Activated naive CD4-positive, alpha-beta T cell treated with anti-CD3 and anti-CD28 coated beads, Interleukin-2, amount 50 U/mL, for 72 hours (primary cell): ENCODE measurements around the gene AGBL4. TPM values are rescaled to one million over a fixed set of nuclear protein-coding genes. Genes with fewer than 3 reads are reported as not detected.

Experiments
- ATAC-seq, 2 donors: fragments of 150-1000 bp; cut with Tn5 transposase; 2 replicates each; pipeline ENCODE4 v1.10.0; 2021; ENCODE audit warnings: mild to moderate bottlenecking in 2 of 2, moderate library complexity in 2 of 2
- DNase-seq, 2 donors: peaks; one replicate each; pipeline ENCODE4 v3.0.0; 2021 to 2022; ENCODE audit warnings: low spot score in 2 of 2
- H3K27ac Mint-ChIP-seq, 2 donors: one replicate each; pipeline ENCODE4 v1.8.0; 2022; ENCODE audit warnings: mild to moderate bottlenecking in 2 of 2, mixed read lengths in 2 of 2
- H3K36me3 Mint-ChIP-seq, 2 donors: one replicate each; pipeline ENCODE4 v1.8.0; 2022; ENCODE audit warnings: mixed read lengths in 2 of 2
- H3K9me3 Mint-ChIP-seq, 2 donors: one replicate each; pipeline ENCODE4 v1.8.0; 2022; ENCODE audit warnings: mixed read lengths in 2 of 2
- total RNA-seq, 2 donors: library from RNA; stranded (reverse); gene quantifications; one replicate each; pipeline ENCODE4 v1.2.3, GENCODE V29; 2022

Gene AGBL4
- total RNA-seq, 2 donors from 2014 or later = 0.19 TPM; not detected in 1

- peaks cover 16 to 58% of the 10 kb centered on the region in 2 donors for H3K36me3 Mint-ChIP-seq
These were observed 1261.8 kb downstream of the AGBL4 start for GRCh38 chr1:48761986-48762385.

GRCh38 chr1:48761411-48761810, 1262.3 kb downstream of the AGBL4 start:
- ATAC-seq = no peak
- no peaks in the 10 kb centered on the region for H3K9me3 Mint-ChIP-seq
- no peak overlapping the region for H3K27ac Mint-ChIP-seq

More at GRCh38 chr1:48761986-48762385, 1261.8 kb downstream of the AGBL4 start:
- DNase-seq (no peak), ATAC-seq (no peak)
- Mint-ChIP-seq H3K27ac (no peak overlapping the region), H3K9me3 (no peaks in the 10 kb centered on the region)

GRCh38 chr1:48760857-48761256, 1262.9 kb downstream of the AGBL4 start:
- ATAC-seq = no peak
- Mint-ChIP-seq H3K36me3 (peaks cover 16 to 57% of the 10 kb centered on the region in 2 donors), H3K27ac (no peak overlapping the region), H3K9me3 (no peaks in the 10 kb centered on the region)
- no peak for DNase-seq

More at GRCh38 chr1:48761411-48761810, 1262.3 kb downstream of the AGBL4 start:
- DNase-seq = no peak
- H3K36me3 Mint-ChIP-seq = peaks cover 16 to 57% of the 10 kb centered on the region in 2 donors

GRCh38 chr1:48758976-48759375, 1264.8 kb downstream of the AGBL4 start:
- peaks cover 16 to 64% of the 10 kb centered on the region in 2 donors for H3K36me3 Mint-ChIP-seq
- DNase-seq = no peak
- ATAC-seq = no peak

GRCh38 chr1:48757363-48757762, 1266.4 kb downstream of the AGBL4 start:
- DNase-seq = no peak
- no peak for ATAC-seq
- H3K9me3 Mint-ChIP-seq = no peaks in the 10 kb centered on the region
- no peak overlapping the region for H3K27ac Mint-ChIP-seq
- H3K36me3 Mint-ChIP-seq = peaks cover 16 to 64% of the 10 kb centered on the region in 2 donors

More at GRCh38 chr1:48758976-48759375, 1264.8 kb downstream of the AGBL4 start:
- Mint-ChIP-seq H3K27ac (no peak overlapping the region), H3K9me3 (no peaks in the 10 kb centered on the region)

GRCh38 chr1:48756683-48757316, 1267.0 kb downstream of the AGBL4 start:
- Mint-ChIP-seq H3K27ac (no peak overlapping the region), H3K36me3 (peaks cover 16 to 61% of the 10 kb centered on the region in 2 donors), H3K9me3 (no peaks in the 10 kb centered on the region)
- peak in 1 of 2 donors; percentile 52 for ATAC-seq
- no peak for DNase-seq

GRCh38 chr1:48753293-48753692, 1270.5 kb downstream of the AGBL4 start:
- ATAC-seq (no peak), DNase-seq (no peak)
- no peak overlapping the region for H3K27ac Mint-ChIP-seq
- no peaks in the 10 kb centered on the region for H3K9me3 Mint-ChIP-seq
- peaks cover 4 to 37% of the 10 kb centered on the region in 2 donors for H3K36me3 Mint-ChIP-seq

- ATAC-seq (no peak), DNase-seq (no peak)
- Mint-ChIP-seq H3K36me3 (peaks cover 0 to 29% of the 10 kb centered on the region in 2 donors), H3K9me3 (no peaks in the 10 kb centered on the region), H3K27ac (peak overlapping the region in 1 of 2 donors; percentile 52)
These were observed 1273.6 kb downstream of the AGBL4 start for GRCh38 chr1:48750109-48750508.

- H3K27ac Mint-ChIP-seq = no peak overlapping the region
- H3K36me3 Mint-ChIP-seq = peaks cover 0 to 29% of the 10 kb centered on the region in 2 donors
- H3K9me3 Mint-ChIP-seq = no peaks in the 10 kb centered on the region
- ATAC-seq (no peak), DNase-seq (no peak)
These were observed 1274.7 kb downstream of the AGBL4 start for GRCh38 chr1:48749068-48749467.

- DNase-seq (no peak), ATAC-seq (no peak)
- Mint-ChIP-seq H3K36me3 (peaks cover 0 to 23% of the 10 kb centered on the region in 2 donors), H3K27ac (no peak overlapping the region), H3K9me3 (no peaks in the 10 kb centered on the region)
These were observed 1276.8 kb downstream of the AGBL4 start for GRCh38 chr1:48746906-48747305.

- H3K36me3 Mint-ChIP-seq = peaks cover 0 to 30% of the 10 kb centered on the region in 2 donors
- H3K27ac Mint-ChIP-seq = no peak overlapping the region
- ATAC-seq (peak in 1 of 2 donors; percentile 70), DNase-seq (no peak)
- no peaks in the 10 kb centered on the region for H3K9me3 Mint-ChIP-seq
These were observed 1279.7 kb downstream of the AGBL4 start for GRCh38 chr1:48744032-48744431.

- no peak for DNase-seq
- no peak overlapping the region for H3K27ac Mint-ChIP-seq
- H3K9me3 Mint-ChIP-seq = no peaks in the 10 kb centered on the region
- H3K36me3 Mint-ChIP-seq = peaks cover 0 to 34% of the 10 kb centered on the region in 2 donors
- ATAC-seq = peak in 1 of 2 donors; percentile 53
These were observed 1280.3 kb downstream of the AGBL4 start for GRCh38 chr1:48743480-48743879.

- Mint-ChIP-seq H3K27ac (no peak overlapping the region), H3K9me3 (no peaks in the 10 kb centered on the region), H3K36me3 (peaks cover 4 to 34% of the 10 kb centered on the region in 2 donors)
- no peak for ATAC-seq
- DNase-seq = no peak
These were observed 1282.4 kb downstream of the AGBL4 start for GRCh38 chr1:48741380-48741779.

- no peak overlapping the region for H3K27ac Mint-ChIP-seq
- no peaks in the 10 kb centered on the region for H3K9me3 Mint-ChIP-seq
- no peak for DNase-seq
- ATAC-seq = no peak
- H3K36me3 Mint-ChIP-seq = peaks cover 5 to 27% of the 10 kb centered on the region in 2 donors
These were observed 1283.1 kb downstream of the AGBL4 start for GRCh38 chr1:48740621-48741020.

- peaks cover 10 to 26% of the 10 kb centered on the region in 2 donors for H3K36me3 Mint-ChIP-seq
- no peaks in the 10 kb centered on the region for H3K9me3 Mint-ChIP-seq
- DNase-seq (no peak), ATAC-seq (no peak)
- H3K27ac Mint-ChIP-seq = no peak overlapping the region
These were observed 1284.7 kb downstream of the AGBL4 start for GRCh38 chr1:48739091-48739490.

- Mint-ChIP-seq H3K36me3 (peaks cover 10 to 26% of the 10 kb centered on the region in 2 donors), H3K9me3 (no peaks in the 10 kb centered on the region), H3K27ac (no peak overlapping the region)
- DNase-seq = no peak
- ATAC-seq = no peak
These were observed 1285.4 kb downstream of the AGBL4 start for GRCh38 chr1:48738356-48738755.

GRCh38 chr1:48735796-48736195, 1288.0 kb downstream of the AGBL4 start:
- no peak for DNase-seq
- Mint-ChIP-seq H3K9me3 (no peaks in the 10 kb centered on the region), H3K36me3 (peaks cover 10 to 26% of the 10 kb centered on the region in 2 donors), H3K27ac (peak overlapping the region in 1 of 2 donors; percentile 73)
- no peak for ATAC-seq
